HG03558 (cell line): ENCODE data around the gene NECTIN2.

Experiments
- ATAC-seq: cut with Tn5 transposase; IDR thresholded peaks from one replicate; pipeline ENCODE4 v1.9.1; 2021; ENCODE audit warnings: moderate number of reproducible peaks; ENCODE audit not compliant: unreplicated experiment; ENCODE audit errors: extremely low read depth

Gene NECTIN2

GRCh38 chr19:44845612-44846454 lies at the start of gene NECTIN2:
Gene NECTIN2 (plus strand): TSS chr19:44846297. CDS start chr19:44846526, 229 bp downstream.
- no peak for ATAC-seq

- ATAC-seq: no peak
Measured at GRCh38 chr19:44796701-44797115, 49.4 kb upstream of the NECTIN2 start.

- no peak for ATAC-seq
Measured at GRCh38 chr19:44799627-44800346, 46.3 kb upstream of the NECTIN2 start.

- ATAC-seq: no peak
Measured at GRCh38 chr19:44800461-44800860, 45.6 kb upstream of the NECTIN2 start.

GRCh38 chr19:44803442-44804428 lies 42.4 kb upstream of the NECTIN2 start:
- no peak for ATAC-seq

GRCh38 chr19:44806291-44806690 lies 39.8 kb upstream of the NECTIN2 start:
- ATAC-seq: no peak

- no peak for ATAC-seq
Measured at GRCh38 chr19:44807162-44807561, 38.9 kb upstream of the NECTIN2 start.

GRCh38 chr19:44807652-44808462 lies 38.2 kb upstream of the NECTIN2 start:
- no peak for ATAC-seq

- no peak for ATAC-seq
Measured at GRCh38 chr19:44808463-44809371, 37.4 kb upstream of the NECTIN2 start, which contains the start of gene BCAM. Gene BCAM (plus strand): TSS chr19:44809103. CDS start chr19:44809125, 22 bp downstream.

- no peak for ATAC-seq
Measured at GRCh38 chr19:44809577-44810233, 36.4 kb upstream of the NECTIN2 start.

GRCh38 chr19:44810234-44811121 lies 35.6 kb upstream of the NECTIN2 start:
- ATAC-seq: no peak

- no peak for ATAC-seq
Measured at GRCh38 chr19:44811122-44811419, 35.0 kb upstream of the NECTIN2 start.

GRCh38 chr19:44812142-44812718 lies 33.9 kb upstream of the NECTIN2 start:
- ATAC-seq: no peak

GRCh38 chr19:44813070-44813840 lies 32.8 kb upstream of the NECTIN2 start:
- no peak for ATAC-seq

- ATAC-seq: no peak
Measured at GRCh38 chr19:44813841-44814470, 32.1 kb upstream of the NECTIN2 start.

GRCh38 chr19:44814517-44814916 lies 31.6 kb upstream of the NECTIN2 start:
- no peak for ATAC-seq
